Measurements from ENCODE around the gene HPCA. TPM values are rescaled to one million over a fixed set of nuclear protein-coding genes. Genes with fewer than 3 reads are reported as not detected.

The HPCA gene
- total RNA-seq, 2 donors from 2014 or later: not detected

DNA sequence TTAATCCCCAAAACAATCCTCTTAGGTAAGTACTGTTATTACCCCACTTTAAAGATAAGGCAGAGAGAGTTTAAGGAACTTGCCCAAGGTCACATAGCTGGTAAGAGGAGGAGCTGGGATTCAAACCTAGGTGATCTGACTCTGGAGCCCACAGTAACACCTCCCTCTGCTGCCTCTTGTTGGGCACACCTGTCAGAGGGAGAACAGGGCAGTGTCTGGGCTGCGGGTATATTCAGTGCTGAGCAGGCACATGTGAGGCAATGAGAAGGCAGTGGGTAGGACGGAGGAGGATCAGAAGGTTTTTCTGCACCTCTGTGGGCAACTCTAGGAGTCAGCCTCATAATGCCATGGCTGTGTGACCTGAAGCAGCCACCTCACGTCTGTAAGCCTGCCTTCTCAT, 1.8 kb downstream of the HPCA start:
- peaks cover 81% of the 10 kb centered on the region for H3K27me3 Mint-ChIP-seq
- H3K4me3 Mint-ChIP-seq: no peak overlapping the region
- peaks cover 3% of the 10 kb centered on the region for H3K4me1 Mint-ChIP-seq
- no peaks in the 10 kb centered on the region for H3K9me3 ChIP-seq (ENCODE audit: control insufficient read depth, low read length, poor library complexity, severe bottlenecking)
- ATAC-seq (no peak), DNase-seq (no peak)
- peaks cover 3% of the 10 kb centered on the region for H3K36me3 Mint-ChIP-seq (ENCODE audit: low read depth)
- no peak overlapping the region for H3K27ac Mint-ChIP-seq

GRCh38 chr1:32888677-32889420, 2.6 kb downstream of the HPCA start:
- Mint-ChIP-seq H3K4me3 (no peak overlapping the region), H3K27me3 (peaks cover 74% of the 10 kb centered on the region), H3K27ac (no peak overlapping the region), H3K4me1 (peaks cover 3% of the 10 kb centered on the region), H3K36me3 (ENCODE audit: low read depth) (peaks cover 3% of the 10 kb centered on the region)
- H3K9me3 ChIP-seq (ENCODE audit: control insufficient read depth, low read length, poor library complexity, severe bottlenecking): no peaks in the 10 kb centered on the region
- no peak for ATAC-seq
- no peak for DNase-seq

- H3K4me3 Mint-ChIP-seq: no peak overlapping the region
- DNase-seq: no peak
- H3K4me1 Mint-ChIP-seq: peaks cover 3% of the 10 kb centered on the region
- peaks cover 3% of the 10 kb centered on the region for H3K36me3 Mint-ChIP-seq (ENCODE audit: low read depth)
- no peak overlapping the region for H3K27ac Mint-ChIP-seq
- no peak for ATAC-seq
- no peaks in the 10 kb centered on the region for H3K9me3 ChIP-seq (ENCODE audit: control insufficient read depth, low read length, poor library complexity, severe bottlenecking)
- peaks cover 66% of the 10 kb centered on the region for H3K27me3 Mint-ChIP-seq
Observed at GRCh38 chr1:32889731-32890278, 3.5 kb downstream of the HPCA start.

GRCh38 chr1:32890516-32891240, 4.4 kb downstream of the HPCA start:
- H3K36me3 Mint-ChIP-seq (ENCODE audit: low read depth): peaks cover 3% of the 10 kb centered on the region
- H3K4me3 Mint-ChIP-seq: no peak overlapping the region
- H3K4me1 Mint-ChIP-seq: no peaks in the 10 kb centered on the region
- no peaks in the 10 kb centered on the region for H3K9me3 ChIP-seq (ENCODE audit: control insufficient read depth, low read length, poor library complexity, severe bottlenecking)
- DNase-seq: no peak
- no peak for ATAC-seq
- peaks cover 64% of the 10 kb centered on the region for H3K27me3 Mint-ChIP-seq
- no peak overlapping the region for H3K27ac Mint-ChIP-seq

DNA sequence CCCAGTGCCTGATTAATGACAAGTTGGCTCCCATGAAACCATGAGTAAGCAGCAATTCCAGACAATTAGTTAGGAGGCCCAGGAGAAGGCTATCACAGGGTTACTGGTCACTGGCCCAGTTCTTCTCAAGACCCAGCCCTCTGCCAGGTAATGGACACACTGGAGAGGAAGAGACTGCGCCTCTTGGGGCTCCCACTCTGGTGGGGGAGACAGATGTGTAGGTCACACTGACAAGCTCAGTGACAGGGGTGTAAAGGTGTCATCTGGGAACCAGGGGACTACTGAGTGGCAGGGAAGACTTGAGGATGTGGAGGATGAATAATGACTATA, 4.9 kb downstream of the HPCA start:
- Mint-ChIP-seq H3K4me1 (peaks cover 2% of the 10 kb centered on the region), H3K36me3 (ENCODE audit: low read depth) (peaks cover 3% of the 10 kb centered on the region), H3K27me3 (peaks cover 67% of the 10 kb centered on the region), H3K27ac (no peak overlapping the region), H3K4me3 (peak overlapping the region; percentile 19)
- no peaks in the 10 kb centered on the region for H3K9me3 ChIP-seq (ENCODE audit: control insufficient read depth, low read length, poor library complexity, severe bottlenecking)
- ATAC-seq: no peak
- DNase-seq: no peak

DNA sequence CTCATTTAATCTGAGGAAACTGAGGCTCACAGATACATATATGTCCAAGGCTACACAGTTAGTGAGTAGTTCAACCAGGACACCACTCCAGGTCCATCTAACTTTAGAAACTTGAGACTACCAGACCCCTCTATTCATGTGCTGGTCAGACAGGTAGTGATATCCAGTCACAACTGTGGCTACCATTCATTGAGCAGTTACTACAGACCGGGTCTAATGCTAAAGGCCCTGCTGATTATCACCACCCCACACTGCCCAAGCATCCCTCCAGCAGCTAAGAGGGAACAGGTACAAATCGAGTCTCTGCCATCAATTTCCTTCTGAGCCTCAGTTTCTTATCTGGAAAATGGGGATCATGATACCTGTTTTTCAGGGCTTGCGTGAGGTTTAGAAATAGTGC, 5.3 kb downstream of the HPCA start:
- Mint-ChIP-seq H3K4me3 (no peak overlapping the region), H3K27ac (no peak overlapping the region), H3K36me3 (ENCODE audit: low read depth) (peaks cover 3% of the 10 kb centered on the region), H3K27me3 (peaks cover 71% of the 10 kb centered on the region), H3K4me1 (peaks cover 2% of the 10 kb centered on the region)
- DNase-seq: no peak
- H3K9me3 ChIP-seq (ENCODE audit: control insufficient read depth, low read length, poor library complexity, severe bottlenecking): no peaks in the 10 kb centered on the region
- no peak for ATAC-seq

GRCh38 chr1:32892368-32893197, 6.3 kb downstream of the HPCA start:
- Mint-ChIP-seq H3K36me3 (ENCODE audit: low read depth) (peaks cover 2% of the 10 kb centered on the region), H3K4me1 (peaks cover 4% of the 10 kb centered on the region), H3K27me3 (peaks cover 72% of the 10 kb centered on the region), H3K27ac (no peak overlapping the region), H3K4me3 (peak overlapping the region; percentile 80)
- H3K9me3 ChIP-seq (ENCODE audit: control insufficient read depth, low read length, poor library complexity, severe bottlenecking): no peaks in the 10 kb centered on the region
- ATAC-seq (peak; percentile 72), DNase-seq (no peak)

DNA sequence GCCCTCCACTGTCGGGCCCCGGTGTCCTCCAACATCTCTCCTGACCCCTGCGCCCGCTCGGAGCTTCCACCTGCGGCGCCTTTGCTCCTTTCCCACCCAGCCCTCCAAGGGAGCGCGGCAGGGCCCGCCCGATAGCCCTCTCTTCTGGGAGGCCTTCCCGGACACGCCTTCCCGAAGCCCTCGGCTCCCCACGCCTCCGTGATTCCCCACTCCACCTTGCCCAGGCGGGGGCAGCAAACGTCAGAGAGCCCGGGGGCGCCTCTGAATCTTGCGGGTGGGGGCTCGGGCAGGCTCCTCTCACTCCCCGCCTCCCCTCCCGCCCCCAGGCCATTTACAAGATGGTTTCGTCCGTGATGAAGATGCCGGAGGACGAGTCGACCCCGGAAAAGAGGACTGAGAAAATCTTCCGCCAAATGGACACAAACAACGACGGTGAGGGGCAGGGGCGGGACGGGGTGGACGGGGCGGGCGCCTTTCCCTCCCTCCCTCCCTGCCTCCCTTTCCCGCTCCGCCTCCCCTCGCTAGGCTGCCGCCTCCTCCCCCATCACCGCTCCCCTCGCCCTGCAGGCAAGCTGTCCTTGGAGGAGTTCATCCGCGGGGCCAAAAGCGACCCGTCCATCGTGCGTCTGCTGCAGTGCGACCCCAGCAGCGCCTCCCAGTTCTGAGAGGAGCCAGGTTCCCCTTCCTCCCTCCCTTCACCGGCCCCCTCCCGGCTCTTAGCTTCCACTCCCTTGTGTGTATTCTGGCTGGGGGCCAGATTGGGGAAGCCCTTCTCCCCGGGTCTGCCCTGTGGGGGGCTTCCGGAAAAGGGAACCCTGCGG, 7.1 kb downstream of the HPCA start:
- Mint-ChIP-seq H3K4me3 (peak overlapping the region; percentile 80), H3K4me1 (peaks cover 5% of the 10 kb centered on the region), H3K27ac (no peak overlapping the region), H3K27me3 (peaks cover 72% of the 10 kb centered on the region), H3K36me3 (ENCODE audit: low read depth) (peaks cover 2% of the 10 kb centered on the region)
- ATAC-seq: no peak
- no peak for DNase-seq
- no peaks in the 10 kb centered on the region for H3K9me3 ChIP-seq (ENCODE audit: control insufficient read depth, low read length, poor library complexity, severe bottlenecking)

DNA sequence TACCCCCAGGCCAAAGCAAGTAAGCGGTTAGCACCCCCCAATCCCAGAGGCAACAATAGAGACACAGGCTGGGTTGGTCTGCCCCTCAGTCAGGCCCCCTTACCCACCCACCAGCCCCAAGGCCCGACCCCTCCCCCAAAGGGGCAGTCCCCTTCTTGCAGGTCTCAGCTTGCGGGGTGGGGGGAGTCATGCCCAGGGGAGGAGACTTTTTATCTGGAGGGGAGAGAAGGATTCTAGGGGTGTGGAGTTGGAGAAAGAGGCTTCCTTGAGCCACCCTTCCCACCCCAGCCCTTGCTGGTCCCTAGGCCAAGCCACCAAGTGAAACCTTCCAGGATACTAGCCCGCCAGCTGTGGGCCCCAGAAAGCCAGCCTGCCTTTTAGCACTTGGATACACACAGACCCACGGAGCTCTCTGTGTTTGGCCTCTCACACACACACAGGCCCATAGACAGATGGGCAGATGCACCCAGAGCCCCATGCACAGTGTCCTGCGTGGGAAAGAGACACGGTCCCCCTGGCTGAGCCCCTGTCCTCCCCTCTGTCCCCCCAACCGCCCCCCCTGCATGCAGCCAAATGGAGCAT, 7.8 kb downstream of the HPCA start:
- H3K36me3 Mint-ChIP-seq (ENCODE audit: low read depth): peaks cover 2% of the 10 kb centered on the region
- H3K27ac Mint-ChIP-seq: no peak overlapping the region
- peaks cover 5% of the 10 kb centered on the region for H3K4me1 Mint-ChIP-seq
- DNase-seq: no peak
- no peak for ATAC-seq
- H3K27me3 Mint-ChIP-seq: peaks cover 75% of the 10 kb centered on the region
- H3K9me3 ChIP-seq (ENCODE audit: control insufficient read depth, low read length, poor library complexity, severe bottlenecking): no peaks in the 10 kb centered on the region
- H3K4me3 Mint-ChIP-seq: peak overlapping the region; percentile 75

- Mint-ChIP-seq H3K27ac (no peak overlapping the region), H3K27me3 (peaks cover 75% of the 10 kb centered on the region), H3K4me1 (peaks cover 5% of the 10 kb centered on the region), H3K36me3 (ENCODE audit: low read depth) (no peaks in the 10 kb centered on the region), H3K4me3 (no peak overlapping the region)
- DNase-seq (no peak), ATAC-seq (no peak)
- H3K9me3 ChIP-seq (ENCODE audit: control insufficient read depth, low read length, poor library complexity, severe bottlenecking): no peaks in the 10 kb centered on the region
Observed at GRCh38 chr1:32894681-32895080, 8.4 kb downstream of the HPCA start.

GRCh38 chr1:32895325-32896215, 9.3 kb downstream of the HPCA start:
- peaks cover 71% of the 10 kb centered on the region for H3K27me3 Mint-ChIP-seq

More at GRCh38 chr1:32895325-32896215, 9.3 kb downstream of the HPCA start:
- Mint-ChIP-seq H3K4me3 (peak overlapping the region; percentile 28), H3K4me1 (peaks cover 7% of the 10 kb centered on the region), H3K27ac (no peak overlapping the region), H3K36me3 (ENCODE audit: low read depth) (no peaks in the 10 kb centered on the region)
- H3K9me3 ChIP-seq (ENCODE audit: control insufficient read depth, low read length, poor library complexity, severe bottlenecking): no peaks in the 10 kb centered on the region
- ATAC-seq (no peak), DNase-seq (no peak)
